ENCODE results near the gene GPX4. TPM values are rescaled to one million over a fixed set of nuclear protein-coding genes. Genes with fewer than 3 reads are reported as not detected.
"Not testable (repeated sequence)": the region's sequence is repeated elsewhere in the genome, so short reads cannot be mapped to it uniquely, and the experiment has no call there.

Gene GPX4
- total and polyA plus RNA-seq, 9 of the 15 experiments (the other 6 are each of a cell fraction or from before 2014, with no cell fraction given): 61.4 to 661 (median 349) TPM

- TF ChIP-seq SRF (CRISPR knock-in tag; IDR thresholded peaks at IDR 0.05) (no peak), MYBL2 (IDR thresholded peaks at IDR 0.05; ENCODE audit: low read depth) (no peak), MYBL2 (CRISPR knock-in tag; IDR thresholded peaks at IDR 0.05; ENCODE audit: borderline replicate concordance) (no peak), BCOR (IDR thresholded peaks at IDR 0.05) (peak; percentile 47; the same call in 1 of the 2 replicates), ZNF212 (CRISPR knock-in tag; IDR thresholded peaks at IDR 0.05) (no peak), ZNF609 (CRISPR knock-in tag; IDR thresholded peaks at IDR 0.05; ENCODE audit: borderline replicate concordance) (no peak), RCOR1 (IDR thresholded peaks at IDR 0.05; ENCODE audit: borderline replicate concordance in 1 of 2, low read depth in 2 of 2, low read length in 2 of 2) (no peak), NONO (IDR thresholded peaks at IDR 0.05; ENCODE audit: low read depth in 2 of 2, low read length in 1 of 2) (no peak), ZNF668 (CRISPR knock-in tag; IDR thresholded peaks at IDR 0.05) (no peak), RAD21 (CRISPR knock-in tag; conservative IDR thresholded peaks at IDR 0.05 in 1 of 2, IDR thresholded peaks at IDR 0.05 in 1 of 2) (no peak), NFYB (IDR thresholded peaks at IDR 0.05; ENCODE audit: extremely low read depth, insufficient read length) (no peak), NELFE (IDR thresholded peaks at IDR 0.05; ENCODE audit: insufficient read depth, insufficient read length) (no peak), EP300 (IDR thresholded peaks at IDR 0.05; ENCODE audit: low read length) (no peak)
Observed at GRCh38 chr19:1113986-1114483, 10.2 kb downstream of the GPX4 start (continued).

GRCh38 chr19:1114728-1115127, 10.9 kb downstream of the GPX4 start:
- H3K4me2 ChIP-seq (ENCODE audit: insufficient read depth, low read length); H3K9me1 ChIP-seq (ENCODE audit: control insufficient read depth, insufficient read depth, low read length); FAIRE-seq; ATAC-seq; H3K4me3 ChIP-seq; BruUV-seq (replicated peaks); DNase-seq (ENCODE audit: extremely low read depth in 1 of 4, low spot score in 3 of 4); in situ Hi-C loops (cut with MboI); H3K27me3 ChIP-seq (ENCODE audit: control insufficient read depth in 2 of 2, insufficient read depth in 2 of 2, low read length in 2 of 2); H3K79me2 ChIP-seq (ENCODE audit: control insufficient read depth, insufficient read depth, low read length); H3K9me3 ChIP-seq (replicated peaks; ENCODE audit: control insufficient read depth, insufficient read depth, low read depth, low read length); H4K20me1 ChIP-seq (replicated peaks; ENCODE audit: control insufficient read depth, insufficient read depth, low read length); H3K27ac ChIP-seq (ENCODE audit: extremely low read depth, low read depth, low read length); H3K9ac ChIP-seq (ENCODE audit: insufficient read depth in 1 of 2, low read depth in 2 of 2, low read length in 2 of 2); H2AFZ ChIP-seq (ENCODE audit: low read depth, low read length): not testable (repeated sequence)
- Histone ChIP-seq H3K4me1 (replicated peaks in 1 of 2; ENCODE audit: control insufficient read depth in 2 of 2, insufficient read depth in 2 of 2, low read length in 2 of 2) (peaks cover 9 to 74% of the 10 kb centered on the region in 2 experiments), H3K36me3 (ENCODE audit: control insufficient read depth, insufficient read depth, low read length) (peaks cover 76% of the 10 kb centered on the region; the same call in 2 of the 3 replicates)
- intact Hi-C loops (cut with micrococcal nuclease): loop anchor here (5.0 kb wide), 1 partner anchor 78 kb away; no protein-coding TSS in a partner anchor
- ChIA-PET CTCF (ENCODE audit: low intra/inter-chr PET ratio) (interaction anchor here (2.9 to 3.8 kb wide), 2 partner anchors 80 to 126 kb away, joined by 21 read pairs; partner anchors contain the start of gene ATP5F1D), POLR2A (interaction anchor here (0.6 kb wide), 1 partner anchor 79 kb away, joined by 3 read pairs; no protein-coding TSS in a partner anchor)
- whole genome bisulfite sequencing (ENCODE audit: insufficient coverage, low coverage, missing lambda C conversion rate): 87% methylated on average over 8 of the region's 9 CpGs
